GM12878 (cell line): ENCODE measurements around the gene CARD19. TPM values are rescaled to one million over a fixed set of nuclear protein-coding genes. Genes with fewer than 3 reads are reported as not detected.

Source experiments
- ATAC-seq: fragments of 200-7000 bp; cut with Tn5 transposase; 3 replicates; pipeline ENCODE4 v1.9.1; 2020; ENCODE audit warnings: mild to moderate bottlenecking, moderate library complexity
- BruUV-seq: library from RNA; stranded (reverse); fragments of 400-500 nt; replicated peaks from 2 replicates; lab custom pipeline; 2021; lab: Mats Ljungman, UMichigan
- CTCF ChIA-PET: fragments of 300-600 bp; sonication (Branson Sonifier 250); formaldehyde crosslinking; extraction: SDS; loops from one replicate; lab custom pipeline; 2021; ENCODE audit warnings: inconsistent platforms; lab: Yijun Ruan, JAX
- POLR2A ChIA-PET: fragments of 350-600 bp; formaldehyde crosslinking; extraction: SDS; loops from one replicate; lab custom pipeline; 2021; ENCODE audit warnings: inconsistent platforms; lab: Charles Lee
- RAD21 ChIA-PET: fragments of 300-600 bp; sonication (Branson Sonifier 250); formaldehyde crosslinking; loops from one replicate; lab custom pipeline; 2023; ENCODE audit warnings: antibody characterized with exemption; ENCODE audit not compliant: unreplicated experiment; lab: Charles Lee
- SMC1A ChIA-PET: fragments of 300-600 bp; sonication (Branson Sonifier 250); formaldehyde crosslinking; loops from one replicate; lab custom pipeline; 2023; ENCODE audit not compliant: unreplicated experiment, uncharacterized antibody; lab: Charles Lee
- DNase-seq: peaks from one replicate; pipeline ENCODE4 v3.0.0-alpha.2; 2011; ENCODE audit warnings: low read depth, low spot score
- FAIRE-seq: peaks from 3 replicates; lab custom pipeline; 2011; peaks lifted over from hg19 to GRCh38; lab: Jason Lieb, UNC
- H2AFZ ChIP-seq: 2 replicates; pipeline ENCODE4 v1.6.0; 2011; ENCODE audit warnings: low read depth, low read length, control low read depth; ENCODE audit not compliant: control insufficient read depth
- H3K27ac ChIP-seq: 2 replicates; pipeline ENCODE4 v1.5.1; 2011; ENCODE audit warnings: control low read depth; ENCODE audit not compliant: control insufficient read depth, insufficient read depth
- H3K27me3 ChIP-seq, 2 experiments: replicated peaks in 1 of 2; 2 replicates each; pipeline versions ENCODE4 v1.6.0 to v1.6.1; 2011; ENCODE audit warnings: low read length in 1 of 2; ENCODE audit not compliant: control insufficient read depth in 2 of 2, insufficient read depth in 2 of 2
- H3K36me3 ChIP-seq, 2 experiments: 2 replicates each; pipeline ENCODE4 v1.5.1; 2011; ENCODE audit warnings: low read length in 1 of 2; ENCODE audit not compliant: control insufficient read depth in 2 of 2, insufficient read depth in 2 of 2
- H3K4me1 ChIP-seq: 2 replicates; pipeline ENCODE4 v1.6.1; 2011; ENCODE audit warnings: mild to moderate bottlenecking, low read length, moderate library complexity, mixed read lengths; ENCODE audit not compliant: control insufficient read depth, insufficient read depth
- H3K4me2 ChIP-seq: 2 replicates; pipeline ENCODE4 v1.6.0; 2011; ENCODE audit warnings: control low read depth; ENCODE audit not compliant: control insufficient read depth, insufficient read depth
- H3K4me3 ChIP-seq: fragments of 200-600 bp; sonication (generic); 2 replicates; pipeline ENCODE4 v1.5.1; 2016
- H3K79me2 ChIP-seq: 2 replicates; pipeline ENCODE4 v1.6.0; 2011; ENCODE audit warnings: low read length; ENCODE audit not compliant: control insufficient read depth, insufficient read depth
- H3K9ac ChIP-seq: 2 replicates; pipeline ENCODE4 v1.8.0; 2011; ENCODE audit warnings: low read length, control low read depth, mixed read lengths; ENCODE audit not compliant: control insufficient read depth, insufficient read depth
- H3K9me3 ChIP-seq: replicated peaks from 3 replicates; pipeline ENCODE4 v1.5.1; 2011; ENCODE audit warnings: mild to moderate bottlenecking, low read length; ENCODE audit not compliant: control insufficient read depth, insufficient read depth
- H4K20me1 ChIP-seq: 2 replicates; pipeline ENCODE4 v1.6.0; 2011; ENCODE audit not compliant: control insufficient read depth, insufficient read depth
- CEBPB ChIP-seq, 2 experiments: fragments of 150-350 bp in 1 of 2; IDR thresholded peaks; 2 replicates each; pipeline ENCODE4 v1.6.1; 2012 to 2014; ENCODE audit warnings: low read depth in 2 of 2, low read length in 2 of 2, borderline replicate concordance in 1 of 2, inconsistent platforms in 1 of 2
- CHD1 ChIP-seq: IDR thresholded peaks from 2 replicates; pipeline ENCODE4 v1.6.1; 2012; ENCODE audit warnings: low read depth, low read length, improper control_type of control experiment
- EED ChIP-seq: sonication (generic); IDR thresholded peaks from 2 replicates; pipeline ENCODE4 v1.6.1; 2016; ENCODE audit warnings: antibody characterized with exemption, low read depth
- IKZF1 ChIP-seq: fragments of 450-650 bp; conservative IDR thresholded peaks from 2 replicates; pipeline ENCODE4 v1.6.1; 2017; ENCODE audit warnings: antibody characterized with exemption, mild to moderate bottlenecking
- IRF5 ChIP-seq: fragments of 450-650 bp; IDR thresholded peaks from 2 replicates; pipeline ENCODE4 v1.6.1; 2017; ENCODE audit warnings: borderline replicate concordance
- LARP7 ChIP-seq: fragments of 450-650 bp; IDR thresholded peaks from 2 replicates; pipeline ENCODE4 v1.6.1; 2017; ENCODE audit warnings: mild to moderate bottlenecking
- MTA2 ChIP-seq: fragments of 450-650 bp; IDR thresholded peaks from 2 replicates; pipeline ENCODE4 v1.6.1; 2016; ENCODE audit warnings: low read depth, mild to moderate bottlenecking, moderate library complexity
- MXI1 ChIP-seq: fragments of 150-350 bp; IDR thresholded peaks from 2 replicates; pipeline ENCODE4 v1.6.1; 2011; ENCODE audit warnings: low read depth, mild to moderate bottlenecking, inconsistent platforms, low read length, improper control_type of control experiment
- NKRF ChIP-seq: fragments of 450-650 bp; conservative IDR thresholded peaks from 2 replicates; pipeline ENCODE4 v1.6.1; 2017; ENCODE audit warnings: mild to moderate bottlenecking, moderate library complexity
- NR2F1 ChIP-seq: fragments of 450-650 bp; conservative IDR thresholded peaks from 2 replicates; pipeline ENCODE4 v1.6.1; 2017; ENCODE audit warnings: mild to moderate bottlenecking
- RAD51 ChIP-seq: fragments of 450-650 bp; IDR thresholded peaks from 2 replicates; pipeline ENCODE4 v1.6.1; 2016; ENCODE audit warnings: moderate library complexity, mild to moderate bottlenecking, inconsistent platforms
- WGBS: methylation state at CpG from one replicate; pipeline ENCODE4 v1.1.6; 2016; ENCODE audit warnings: low lambda C conversion rate; ENCODE audit not compliant: insufficient replicate concordance, insufficient coverage; ENCODE audit errors: missing lambda C conversion rate; 5-methylcytosine and 5-hydroxymethylcytosine counted together
- in situ Hi-C: fragments of 300-500 bp; cut with MboI; formaldehyde crosslinking; loops from 9 replicates; pipeline ENCODE4 v1.14.3; 2018; ENCODE audit warnings: mixed read lengths
- intact Hi-C: fragments of 100-400 bp; cut with micrococcal nuclease; formaldehyde crosslinking; loops from one replicate; pipeline ENCODE4 v1.14.2; 2022; ENCODE audit not compliant: unreplicated experiment
- polyA plus RNA-seq, 11 experiments: library from polyadenylated mRNA; depleted of rRNA in 4 of 11; unstranded in 6 of 11; stranded (reverse) in 5 of 11; fragments of >200 nt; fragmentation: Nextera tagmentation in 4 of 11; fragmentation: Illumina TruSeq in 1 of 11; extraction: Ambion mirVana in 4 of 11; extraction: Trizol in 1 of 11; gene quantifications; 1 replicate in 1 of 11; 2 replicates in 10 of 11; pipeline versions ENCODE4 v1.2.1 to v1.2.3, GENCODE V29; 2011 to 2016; ENCODE audit warnings: inconsistent platforms in 2 of 11, missing spikeins in 2 of 11, low read depth in 1 of 11
- total RNA-seq, 4 experiments: library from RNA; depleted of rRNA in 3 of 4; stranded (reverse); fragments of >200 nt in 3 of 4; fragmentation: Illumina TruSeq in 1 of 4; extraction: Trizol in 1 of 4; gene quantifications; 2 replicates each; pipeline versions ENCODE4 v1.2.1 to v1.2.3, GENCODE V29; 2013 to 2021
- TF ChIP-seq, protein P1 (sequence below): fragments of 450-650 bp; IDR thresholded peaks from 2 replicates; pipeline ENCODE4 v1.6.1; 2016; ENCODE audit warnings: mild to moderate bottlenecking, moderate library complexity, borderline replicate concordance

Gene CARD19
- total and polyA plus RNA-seq, 10 of the 15 experiments (the other 5 are each of a cell fraction or from before 2014, with no cell fraction given): 0.61 to 41.6 (median 19.9) TPM

DNA sequence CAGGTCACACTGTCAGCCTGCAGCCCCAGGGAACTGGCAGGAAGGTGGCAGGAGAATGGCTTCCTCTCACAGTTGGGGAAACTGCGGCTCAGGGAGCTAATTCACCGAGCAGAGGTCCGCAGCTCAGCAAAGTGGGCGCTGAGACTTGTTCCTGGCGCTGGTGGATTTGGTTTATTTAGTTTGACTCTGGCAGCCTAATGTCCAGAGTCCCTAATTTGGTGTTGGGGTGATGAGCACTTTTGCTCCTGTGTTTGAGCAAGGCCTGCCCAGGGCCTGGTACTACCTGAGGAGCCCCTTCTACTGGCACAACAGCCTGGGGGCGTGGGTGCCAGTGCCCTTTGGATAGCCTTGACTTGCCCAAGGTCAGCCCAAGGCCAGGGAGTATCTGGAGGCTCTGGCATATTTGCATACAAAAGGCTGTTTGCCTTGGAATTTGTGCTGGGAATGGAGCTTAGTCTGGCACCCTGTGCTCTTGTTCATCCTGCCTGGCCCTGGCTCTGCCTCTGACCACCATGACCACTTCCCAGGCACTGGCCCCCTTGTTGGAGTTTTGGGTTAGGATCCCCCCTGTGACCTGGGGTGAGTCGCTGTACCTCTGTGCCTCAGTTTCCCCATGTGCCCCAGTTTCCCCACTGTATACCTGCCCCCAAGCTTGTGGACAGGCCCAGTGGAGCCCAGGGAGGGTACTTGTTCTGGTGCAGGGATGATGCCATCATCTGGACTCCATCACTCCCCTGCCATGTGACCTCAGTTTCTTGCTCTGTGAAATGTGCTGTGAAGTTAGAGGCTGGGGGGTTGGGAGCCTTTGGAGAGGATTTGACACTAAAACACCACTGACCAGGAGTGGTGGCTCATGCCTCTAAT lies 36.1 kb upstream of the CARD19 start:
- Histone ChIP-seq H3K36me3 (peaks cover 0 to 1% of the 10 kb centered on the region in 2 experiments; a peak in 2 of 4 replicates), H3K9me3 (no peaks in the 10 kb centered on the region), H4K20me1 (no peaks in the 10 kb centered on the region), H3K27ac (peak overlapping the region; percentile 88), H3K9ac (peak overlapping the region; percentile 93), H3K79me2 (peaks cover 49% of the 10 kb centered on the region), H3K4me2 (peak overlapping the region; percentile 93), H3K27me3 (no peaks in the 10 kb centered on the region), H3K4me3 (peak overlapping the region; percentile 81), H2AFZ (peak overlapping the region; percentile 51), H3K4me1 (peaks cover 61% of the 10 kb centered on the region)
- no peak for FAIRE-seq
- RAD21 ChIA-PET: interaction anchor here (1.2 to 4.6 kb wide), 13 partner anchors 27 to 96 kb away, joined by 3 to 22 read pairs (median 6); partner anchors contain the start of gene NINJ1
- TF ChIP-seq MTA2 (no peak), CEBPB (IDR thresholded peaks at IDR 0.05; ENCODE audit: borderline replicate concordance in 1 of 2, low read depth in 2 of 2, low read length in 2 of 2) (no peak), CHD1 (no peak), NR2F1 (0 out of 2 replicates have a peak, but pooled peaks have one; percentile 4), RAD51 (0 out of 2 replicates have a peak, but pooled peaks have one; percentile 23), IRF5 (no peak), IKZF1 (0 out of 2 replicates have a peak, but pooled peaks have one; percentile 18), EED (0 out of 2 replicates have a peak, but pooled peaks have one; percentile 3), NKRF (no peak), MXI1 (0 out of 2 replicates have a peak, but pooled peaks have one; percentile 15), LARP7 (0 out of 2 replicates have a peak, but pooled peaks have one; percentile 23)
- TF ChIP-seq, protein P1, sequence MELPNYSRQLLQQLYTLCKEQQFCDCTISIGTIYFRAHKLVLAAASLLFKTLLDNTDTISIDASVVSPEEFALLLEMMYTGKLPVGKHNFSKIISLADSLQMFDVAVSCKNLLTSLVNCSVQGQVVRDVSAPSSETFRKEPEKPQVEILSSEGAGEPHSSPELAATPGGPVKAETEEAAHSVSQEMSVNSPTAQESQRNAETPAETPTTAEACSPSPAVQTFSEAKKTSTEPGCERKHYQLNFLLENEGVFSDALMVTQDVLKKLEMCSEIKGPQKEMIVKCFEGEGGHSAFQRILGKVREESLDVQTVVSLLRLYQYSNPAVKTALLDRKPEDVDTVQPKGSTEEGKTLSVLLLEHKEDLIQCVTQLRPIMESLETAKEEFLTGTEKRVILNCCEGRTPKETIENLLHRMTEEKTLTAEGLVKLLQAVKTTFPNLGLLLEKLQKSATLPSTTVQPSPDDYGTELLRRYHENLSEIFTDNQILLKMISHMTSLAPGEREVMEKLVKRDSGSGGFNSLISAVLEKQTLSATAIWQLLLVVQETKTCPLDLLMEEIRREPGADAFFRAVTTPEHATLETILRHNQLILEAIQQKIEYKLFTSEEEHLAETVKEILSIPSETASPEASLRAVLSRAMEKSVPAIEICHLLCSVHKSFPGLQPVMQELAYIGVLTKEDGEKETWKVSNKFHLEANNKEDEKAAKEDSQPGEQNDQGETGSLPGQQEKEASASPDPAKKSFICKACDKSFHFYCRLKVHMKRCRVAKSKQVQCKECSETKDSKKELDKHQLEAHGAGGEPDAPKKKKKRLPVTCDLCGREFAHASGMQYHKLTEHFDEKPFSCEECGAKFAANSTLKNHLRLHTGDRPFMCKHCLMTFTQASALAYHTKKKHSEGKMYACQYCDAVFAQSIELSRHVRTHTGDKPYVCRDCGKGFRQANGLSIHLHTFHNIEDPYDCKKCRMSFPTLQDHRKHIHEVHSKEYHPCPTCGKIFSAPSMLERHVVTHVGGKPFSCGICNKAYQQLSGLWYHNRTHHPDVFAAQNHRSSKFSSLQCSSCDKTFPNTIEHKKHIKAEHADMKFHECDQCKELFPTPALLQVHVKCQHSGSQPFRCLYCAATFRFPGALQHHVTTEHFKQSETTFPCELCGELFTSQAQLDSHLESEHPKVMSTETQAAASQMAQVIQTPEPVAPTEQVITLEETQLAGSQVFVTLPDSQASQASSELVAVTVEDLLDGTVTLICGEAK: peak; percentile 42; the same call in 1 of the 2 replicates
- SMC1A ChIA-PET: interaction anchor here (0.9 to 3.2 kb wide), 15 partner anchors 9 to 105 kb away, joined by 3 to 15 read pairs (median 6); partner anchors contain the start of gene NINJ1
- in situ Hi-C loops (no loop called here), intact Hi-C loops (loop anchor here (5.0 kb wide), 1 partner anchor 58 kb away; no protein-coding TSS in a partner anchor)
- POLR2A ChIA-PET: interaction anchor here (0.6 to 4.2 kb wide), 13 partner anchors 9 to 95 kb away, joined by 3 to 36 read pairs (median 3); partner anchors contain the start of gene CARD19
- WGBS: 9% methylated on average over 7 of the region's 7 CpGs
- ATAC-seq: no peak
- BruUV-seq: no TSS peak
- CTCF ChIA-PET: interaction anchor here (0.7 to 4.3 kb wide), 14 partner anchors 9 to 506 kb away, joined by 3 to 31 read pairs (median 4); partner anchors contain the start of genes CARD19 and NINJ1
- no peak for DNase-seq
